CD4-positive, CD25-positive, alpha-beta regulatory T cell (primary cell): Measurements from ENCODE around the gene TEX54. TPM values are rescaled to one million over a fixed set of nuclear protein-coding genes. Genes with fewer than 3 reads are reported as not detected.

Experiments used
- ATAC-seq, 2 donors: fragments of 150-1000 bp; cut with Tn5 transposase; one replicate each; pipeline ENCODE4 v1.10.0; 2021; ENCODE audit warnings: low read depth in 2 of 2, moderate number of reproducible peaks in 2 of 2, moderate library complexity in 1 of 2
- DNase-seq, 3 donors: peaks; one replicate each; pipeline versions ENCODE4 v3.0.0 to v3.0.0-alpha.2; 2012 to 2022; ENCODE audit warnings: mixed read lengths in 1 of 3
- H3K27ac ChIP-seq: one replicate; pipeline ENCODE4 v1.7.0; 2013; ENCODE audit warnings: mild to moderate bottlenecking, low read length; ENCODE audit not compliant: insufficient read depth, poor library complexity, severe bottlenecking
- H3K27me3 ChIP-seq: one replicate; pipeline ENCODE4 v1.7.0; 2013; ENCODE audit warnings: low read length; ENCODE audit not compliant: control insufficient read depth, insufficient read depth
- H3K36me3 ChIP-seq: one replicate; pipeline ENCODE4 v1.7.0; 2013; ENCODE audit warnings: mild to moderate bottlenecking, low read length, moderate library complexity; ENCODE audit not compliant: control insufficient read depth, insufficient read depth
- H3K4me1 ChIP-seq: 2 replicates; pipeline ENCODE4 v1.7.0; 2013; ENCODE audit warnings: mild to moderate bottlenecking, low read length; ENCODE audit not compliant: insufficient read depth, control insufficient read depth, poor library complexity, severe bottlenecking
- H3K4me3 ChIP-seq: one replicate; pipeline ENCODE4 v1.7.0; 2013; ENCODE audit warnings: low read depth, mild to moderate bottlenecking, low read length, moderate library complexity
- H3K9me3 ChIP-seq, 2 experiments: 1 replicate in 1 of 2; 2 replicates in 1 of 2; pipeline ENCODE4 v1.7.0; 2013; ENCODE audit warnings: low read length in 2 of 2, mild to moderate bottlenecking in 1 of 2, moderate library complexity in 1 of 2; ENCODE audit not compliant: control insufficient read depth in 2 of 2
- H3K27ac Mint-ChIP-seq, 3 donors: one replicate each; pipeline ENCODE4 v1.8.0; 2020 to 2022; ENCODE audit warnings: mild to moderate bottlenecking in 3 of 3, mixed read lengths in 3 of 3, moderate library complexity in 2 of 3
- H3K27me3 Mint-ChIP-seq: one replicate; pipeline ENCODE4 v1.8.0; 2022; ENCODE audit warnings: mild to moderate bottlenecking, mixed read lengths
- H3K36me3 Mint-ChIP-seq: one replicate; pipeline ENCODE4 v1.8.0; 2020; ENCODE audit warnings: mixed read lengths
- H3K4me1 Mint-ChIP-seq, 4 donors: one replicate each; pipeline ENCODE4 v1.8.0; 2020 to 2022; ENCODE audit warnings: mixed read lengths in 4 of 4, mild to moderate bottlenecking in 1 of 4
- H3K4me3 Mint-ChIP-seq, 4 donors: one replicate each; pipeline ENCODE4 v1.8.0; 2020 to 2022; ENCODE audit warnings: mild to moderate bottlenecking in 4 of 4, mixed read lengths in 4 of 4, moderate library complexity in 3 of 4
- H3K9me3 Mint-ChIP-seq, 7 donors: one replicate each; pipeline ENCODE4 v1.8.0; 2020 to 2022; ENCODE audit warnings: mixed read lengths in 7 of 7, mild to moderate bottlenecking in 3 of 7, moderate library complexity in 2 of 7
- polyA plus RNA-seq, 4 donors: library from polyadenylated mRNA; unstranded; fragments of 300-500 nt; fragmentation: Illumina TruSeq; gene quantifications; one replicate each; pipeline ENCODE4 v1.2.3, GENCODE V29; 2021
- total RNA-seq: library from RNA; stranded (reverse); gene quantifications from one replicate; pipeline ENCODE4 v1.2.3, GENCODE V29; 2022

The TEX54 gene
- total and polyA plus RNA-seq, 5 donors from 2014 or later: 0.76 to 2.2 (median 2.1) TPM; not detected in 2

DNA sequence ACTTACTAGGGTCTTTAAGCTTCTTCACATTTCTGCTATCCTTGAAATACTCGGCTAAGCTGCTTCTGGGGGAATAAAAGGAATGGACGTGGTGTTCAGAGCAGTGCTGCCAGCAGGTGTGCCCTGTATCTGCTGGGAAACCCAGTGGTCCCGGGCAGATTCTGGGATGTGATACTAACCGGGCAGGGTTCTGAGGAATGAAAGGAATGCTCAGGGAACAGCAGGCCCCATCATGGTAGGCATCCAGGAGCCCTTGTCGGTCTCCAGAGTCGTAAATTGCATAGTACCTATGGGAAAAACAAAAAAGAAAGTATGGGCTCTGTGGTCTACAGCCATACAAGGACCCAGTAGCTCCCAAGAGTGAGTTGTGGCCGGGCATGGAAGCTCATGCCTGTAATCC is 36.4 kb downstream of the TEX54 start:
- H3K36me3 ChIP-seq: peaks cover 79% of the 10 kb centered on the region
- H3K27ac Mint-ChIP-seq: peak overlapping the region in 1 of 3 donors; percentile 14
- no peak overlapping the region for H3K27ac ChIP-seq
- H3K36me3 Mint-ChIP-seq: peaks cover 56% of the 10 kb centered on the region
- no peak overlapping the region for H3K4me3 Mint-ChIP-seq
- H3K4me1 ChIP-seq: peaks cover 11% of the 10 kb centered on the region
- no peaks in the 10 kb centered on the region for H3K27me3 Mint-ChIP-seq
- no peak for ATAC-seq
- no peak for DNase-seq
- no peak overlapping the region for H3K4me3 ChIP-seq
- H3K27me3 ChIP-seq: no peaks in the 10 kb centered on the region
- H3K4me1 Mint-ChIP-seq: peaks cover 5 to 29% (median 18%) of the 10 kb centered on the region in 4 donors
- no peaks in the 10 kb centered on the region for H3K9me3 ChIP-seq
- H3K9me3 Mint-ChIP-seq: no peaks in the 10 kb centered on the region

DNA sequence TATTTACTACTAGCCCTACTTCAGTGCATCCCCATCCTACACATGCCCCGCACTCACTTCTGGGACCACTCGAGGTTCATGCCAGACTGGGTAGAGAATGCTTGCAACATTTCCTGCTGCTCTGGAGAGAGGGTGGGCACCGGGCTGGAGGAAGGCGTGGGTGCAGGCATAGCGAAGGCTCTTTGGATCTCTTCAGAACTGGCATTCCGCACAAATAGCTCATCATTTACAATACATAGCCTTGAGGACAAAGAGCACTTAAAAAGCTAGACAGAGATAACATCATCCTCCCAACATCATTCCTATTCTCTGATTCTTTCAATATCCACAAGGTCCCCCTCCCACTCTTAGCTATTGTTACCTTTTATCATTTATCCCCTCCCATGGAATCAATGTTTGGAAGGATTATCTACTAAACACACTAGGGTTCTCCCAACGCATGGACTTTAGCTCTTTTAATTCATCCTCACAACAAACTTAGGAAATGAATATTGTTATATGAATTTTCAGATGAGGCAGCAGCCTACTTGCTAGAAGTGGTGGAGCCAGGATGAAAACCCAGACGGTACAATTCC is 38.4 kb downstream of the TEX54 start:
- Mint-ChIP-seq H3K36me3 (peaks cover 43% of the 10 kb centered on the region), H3K4me1 (peaks cover 5 to 42% (median 27%) of the 10 kb centered on the region in 4 donors), H3K9me3 (no peaks in the 10 kb centered on the region), H3K27me3 (no peaks in the 10 kb centered on the region), H3K27ac (peak overlapping the region in 2 of 3 donors; percentile 26 to 77), H3K4me3 (peak overlapping the region in 1 of 4 donors; percentile 74)
- Histone ChIP-seq H3K27me3 (no peaks in the 10 kb centered on the region), H3K36me3 (peaks cover 70% of the 10 kb centered on the region), H3K4me3 (no peak overlapping the region), H3K9me3 (no peaks in the 10 kb centered on the region), H3K27ac (no peak overlapping the region), H3K4me1 (peaks cover 29% of the 10 kb centered on the region)
- ATAC-seq (no peak), DNase-seq (no peak)

DNA sequence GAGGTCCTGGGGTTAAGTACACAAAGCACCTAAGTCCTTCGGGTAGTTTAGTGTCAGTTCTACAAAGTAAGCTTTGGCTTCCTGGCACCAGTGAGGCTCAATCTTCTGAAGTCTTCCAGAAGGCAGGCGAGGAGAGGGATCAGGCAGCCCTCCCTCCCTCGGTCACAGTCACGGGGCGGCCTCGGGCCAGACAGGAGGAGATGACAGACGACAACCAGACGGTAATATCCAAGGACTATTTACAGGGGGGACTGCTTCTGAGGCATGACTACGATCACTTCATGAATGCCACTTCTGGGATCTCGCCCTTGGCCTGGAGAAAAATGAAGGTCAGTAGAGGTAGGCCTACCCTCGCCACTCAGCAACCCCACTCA is 40.5 kb downstream of the TEX54 start:
- H3K9me3 Mint-ChIP-seq: no peaks in the 10 kb centered on the region
- Histone ChIP-seq H3K9me3 (no peaks in the 10 kb centered on the region), H3K4me1 (peaks cover 43% of the 10 kb centered on the region), H3K36me3 (peaks cover 58% of the 10 kb centered on the region), H3K27ac (peak overlapping the region; percentile 80), H3K27me3 (no peaks in the 10 kb centered on the region), H3K4me3 (peak overlapping the region; percentile 70)
- peaks cover 5 to 60% (median 40%) of the 10 kb centered on the region in 4 donors for H3K4me1 Mint-ChIP-seq
- ATAC-seq (no peak), DNase-seq (peak in 1 of 3 donors; percentile 30)
- H3K36me3 Mint-ChIP-seq: peaks cover 28% of the 10 kb centered on the region
- no peaks in the 10 kb centered on the region for H3K27me3 Mint-ChIP-seq
- H3K4me3 Mint-ChIP-seq: peak overlapping the region; percentile 90 to 97 (median 96)
- H3K27ac Mint-ChIP-seq: peak overlapping the region; percentile 86 to 98 (median 94)

DNA sequence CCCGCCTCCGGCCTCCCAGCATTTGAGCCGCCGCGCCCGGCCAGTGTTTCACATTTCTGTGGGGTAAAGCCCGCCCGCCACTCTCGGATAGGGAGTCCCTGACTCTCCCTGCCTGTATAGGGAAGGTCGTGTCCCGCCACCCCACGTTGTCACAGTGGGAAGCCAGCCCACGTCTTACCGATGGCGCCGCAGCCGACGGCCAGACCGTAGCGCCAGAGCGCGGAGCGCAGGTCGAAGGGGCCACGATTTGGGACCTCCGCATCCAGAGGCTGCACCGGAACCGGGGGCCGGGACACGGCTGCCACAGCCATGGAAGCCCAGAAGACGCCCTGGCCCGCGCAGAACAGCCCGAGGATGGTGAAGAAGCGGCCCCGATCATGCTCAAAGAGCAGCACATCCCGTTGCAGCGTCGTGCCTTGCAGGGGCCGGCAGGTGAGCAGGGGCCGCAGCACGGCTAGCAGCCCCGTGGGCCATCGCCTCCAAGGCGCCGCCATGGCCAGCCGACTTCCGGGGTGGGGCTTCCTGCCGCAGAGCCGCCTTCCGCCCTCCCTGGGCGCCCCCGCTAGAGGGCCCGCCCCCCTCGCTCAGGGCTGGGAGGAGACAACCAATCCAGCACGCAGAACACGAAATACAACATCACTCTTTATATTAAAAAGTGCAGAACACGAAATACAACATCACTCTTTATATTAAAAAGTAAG is 41.0 kb downstream of the TEX54 start, which contains the start of gene TMEM223:
TSS of gene TMEM223 (minus strand) at position 506 of the 701 bp plus-strand sequence. CDS start at position 494, 12 bp downstream.
- H3K36me3 ChIP-seq: peaks cover 55% of the 10 kb centered on the region
- peaks cover 28% of the 10 kb centered on the region for H3K36me3 Mint-ChIP-seq

DNA sequence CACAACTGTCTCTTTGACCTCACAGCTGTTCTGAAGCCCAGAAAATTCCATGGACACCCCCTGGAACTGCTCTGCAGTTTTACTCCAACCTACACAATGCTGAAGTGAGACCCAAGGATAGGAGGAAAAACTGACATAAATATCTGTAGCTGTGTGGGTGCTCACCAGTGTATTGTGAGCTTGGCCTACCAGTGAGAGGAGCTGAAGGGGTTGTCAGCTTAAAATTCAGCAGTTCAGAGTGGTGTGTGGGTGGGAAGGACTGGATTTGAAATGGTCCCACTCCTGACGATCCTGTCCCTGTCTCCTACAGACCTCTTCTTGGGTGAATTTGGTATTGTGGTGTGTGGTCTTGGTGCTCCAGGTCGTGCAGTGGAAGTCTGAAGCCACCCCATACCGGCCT is 43.1 kb downstream of the TEX54 start:
- H3K9me3 ChIP-seq: no peaks in the 10 kb centered on the region
- Mint-ChIP-seq H3K4me3 (peak overlapping the region; percentile 90 to 99 (median 96)), H3K4me1 (peaks cover 13 to 68% (median 44%) of the 10 kb centered on the region in 4 donors), H3K9me3 (no peaks in the 10 kb centered on the region), H3K36me3 (peaks cover 14% of the 10 kb centered on the region), H3K27me3 (no peaks in the 10 kb centered on the region), H3K27ac (peak overlapping the region; percentile 52 to 98 (median 94))
- ATAC-seq (no peak), DNase-seq (no peak)
- no peaks in the 10 kb centered on the region for H3K27me3 ChIP-seq
- H3K4me3 ChIP-seq: no peak overlapping the region
- peak overlapping the region; percentile 94 for H3K27ac ChIP-seq
- H3K4me1 ChIP-seq: peaks cover 52% of the 10 kb centered on the region
- H3K36me3 ChIP-seq: peaks cover 36% of the 10 kb centered on the region

More for the DNA sequence above, 41.0 kb downstream of the TEX54 start, which contains the start of gene TMEM223:
- Mint-ChIP-seq H3K27ac (peak within 1 kb of the TSS; percentile 91 to 98 (median 94)), H3K9me3 (no peaks in the 10 kb centered on the region), H3K4me1 (peaks cover 5 to 62% (median 41%) of the 10 kb centered on the region in 4 donors), H3K4me3 (peak within 1 kb of the TSS; percentile 90 to 97 (median 96)), H3K27me3 (no peaks in the 10 kb centered on the region)
- ATAC-seq: peak; percentile 77
- Histone ChIP-seq H3K27ac (peak within 1 kb of the TSS; percentile 80), H3K4me3 (peak within 1 kb of the TSS; percentile 70), H3K27me3 (no peaks in the 10 kb centered on the region), H3K4me1 (peaks cover 43% of the 10 kb centered on the region), H3K9me3 (no peaks in the 10 kb centered on the region)
- DNase-seq: peak; percentile 85 to 92 (median 88)

DNA sequence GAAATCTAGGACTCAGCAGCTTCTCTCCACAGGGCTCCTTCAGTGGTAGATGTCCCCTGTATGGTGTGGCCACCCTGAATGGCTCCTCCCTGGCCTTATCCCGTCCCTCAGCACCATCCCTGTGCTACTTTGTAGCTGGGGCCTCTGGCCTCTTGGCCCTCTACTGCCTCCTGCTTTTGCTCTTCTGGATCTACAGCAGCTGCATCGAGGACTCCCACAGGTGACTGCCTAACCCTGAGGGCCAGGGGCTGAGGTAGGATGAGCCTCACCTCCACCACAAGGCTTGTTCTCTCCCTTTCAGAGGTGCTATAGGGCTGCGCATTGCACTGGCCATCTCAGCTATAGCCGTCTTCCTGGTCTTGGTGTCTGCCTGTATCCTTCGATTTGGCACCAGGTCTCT is 43.6 kb downstream of the TEX54 start:
- Histone ChIP-seq H3K9me3 (no peaks in the 10 kb centered on the region), H3K36me3 (peaks cover 30% of the 10 kb centered on the region), H3K4me1 (peaks cover 52% of the 10 kb centered on the region), H3K4me3 (no peak overlapping the region), H3K27me3 (no peaks in the 10 kb centered on the region), H3K27ac (peak overlapping the region; percentile 94)
- peak overlapping the region; percentile 49 to 98 (median 79) for H3K27ac Mint-ChIP-seq
- H3K4me3 Mint-ChIP-seq: peak overlapping the region; percentile 95 to 99 (median 96)
- no peaks in the 10 kb centered on the region for H3K27me3 Mint-ChIP-seq
- DNase-seq (no peak), ATAC-seq (no peak)
- no peaks in the 10 kb centered on the region for H3K9me3 Mint-ChIP-seq
- peaks cover 13 to 64% (median 42%) of the 10 kb centered on the region in 4 donors for H3K4me1 Mint-ChIP-seq
- H3K36me3 Mint-ChIP-seq: peaks cover 9% of the 10 kb centered on the region

DNA sequence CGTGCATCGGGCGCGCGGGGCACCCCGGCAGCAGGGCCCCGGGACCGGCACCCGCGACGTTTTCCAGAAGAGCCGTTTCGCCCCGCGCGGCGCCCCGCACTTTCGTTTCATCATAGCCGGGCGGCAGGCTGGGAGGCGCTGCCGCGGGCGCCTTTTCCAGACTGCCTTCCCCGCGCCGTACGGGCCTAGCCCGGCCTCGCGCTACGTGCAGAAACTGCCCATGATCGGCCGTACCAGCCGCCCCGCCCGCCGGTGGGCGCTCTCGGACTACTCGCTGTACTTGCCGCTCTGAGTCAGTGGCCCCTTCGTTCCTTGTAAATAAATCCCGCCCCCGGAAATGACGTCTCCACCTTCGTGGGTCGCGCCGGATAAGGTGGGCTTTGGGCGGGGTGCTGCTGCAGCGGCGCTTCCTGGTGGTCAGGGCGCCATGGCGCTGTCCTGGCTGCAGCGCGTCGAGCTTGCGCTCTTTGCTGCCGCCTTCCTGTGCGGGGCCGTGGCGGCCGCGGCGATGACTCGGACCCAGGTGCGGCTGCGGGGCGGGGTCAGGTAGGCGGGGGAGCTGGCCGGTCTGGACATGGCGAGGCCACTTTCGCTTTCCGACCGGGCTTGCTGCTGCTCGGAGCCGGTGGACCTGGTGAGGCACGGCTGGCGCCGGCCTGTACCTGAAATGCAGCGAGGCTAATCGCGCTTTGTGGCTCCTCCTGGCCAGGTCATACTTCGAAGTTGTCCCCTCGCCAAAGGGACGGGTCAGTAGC is 45.5 kb downstream of the TEX54 start, which contains the start of gene TMEM179B:
TSS of gene TMEM179B (plus strand) at position 398 of the 755 bp plus-strand sequence. CDS start at position 428, 30 bp downstream.
- Histone ChIP-seq H3K4me3 (peak within 1 kb of the TSS; percentile 89), H3K36me3 (peaks cover 20% of the 10 kb centered on the region), H3K27ac (peak within 1 kb of the TSS; percentile 94), H3K27me3 (no peaks in the 10 kb centered on the region), H3K4me1 (peaks cover 46% of the 10 kb centered on the region), H3K9me3 (no peaks in the 10 kb centered on the region)
- Mint-ChIP-seq H3K4me1 (peaks cover 13 to 59% (median 40%) of the 10 kb centered on the region in 4 donors), H3K27ac (peak within 1 kb of the TSS; percentile 94 to 98 (median 98)), H3K9me3 (no peaks in the 10 kb centered on the region), H3K36me3 (peaks cover 10% of the 10 kb centered on the region), H3K4me3 (peak within 1 kb of the TSS; percentile 95 to 99 (median 96)), H3K27me3 (no peaks in the 10 kb centered on the region)
- peak; percentile 96 to 98 (median 98) for DNase-seq
- peak; percentile 74 for ATAC-seq
